Measurements from ENCODE around the gene RAPGEFL1. TPM values are rescaled to one million over a fixed set of nuclear protein-coding genes. Genes with fewer than 3 reads are reported as not detected.
A peak's percentile ranks its signal among the peaks of the same experiment; 100 is the strongest.
"Not testable (repeated sequence)": the region's sequence is repeated elsewhere in the genome, so short reads cannot be mapped to it uniquely, and the experiment has no call there.

Gene RAPGEFL1
- total RNA-seq, 5 donors from 2014 or later (not counting 1 experiment from before 2014, with no cell fraction given), result 4.6 to 10.0 (median 6.2) TPM

GRCh38 chr17:40191237-40192208 lies 14.3 kb downstream of the RAPGEFL1 start:
- peak overlapping the region; percentile 86 to 95 (median 92) for H3K4me3 Mint-ChIP-seq
- H3K4me1 Mint-ChIP-seq, result peaks cover 4 to 18% (median 9%) of the 10 kb centered on the region in 3 donors
- peaks cover 0 to 15% of the 10 kb centered on the region in 2 experiments for H3K27me3 ChIP-seq (replicated peaks in 1 of 2; ENCODE audit: control insufficient read depth in 2 of 2, extremely low read depth in 1 of 2, insufficient read depth in 2 of 2, low read length in 1 of 2)
- H3K36me3 ChIP-seq (ENCODE audit: control insufficient read depth in 2 of 2, extremely low read depth in 1 of 2, insufficient read depth in 1 of 2, low read length in 1 of 2), result no peaks in the 10 kb centered on the region
- H3K36me3 Mint-ChIP-seq, result no peaks in the 10 kb centered on the region
- peak overlapping the region in 1 of 2 donors; percentile 49 for H3K27ac Mint-ChIP-seq
- H3K27ac ChIP-seq (ENCODE audit: low read length), result no peak overlapping the region
- under 1% methylated on average over 52 of the region's 60 CpGs for WGBS (ENCODE audit: insufficient coverage)
- peak in 34 of 35 experiments; percentile 22 to 77 (median 48) for DNase-seq
- CTCF ChIA-PET, result interaction anchor here (0.5 to 2.4 kb wide), 13 partner anchors 11 to 657 kb away, joined by 3 to 19 read pairs (median 4); partner anchors contain the start of gene MED24 (in 1 of the 2)
- H3K4me1 ChIP-seq (ENCODE audit: control insufficient read depth in 1 of 2, extremely low read depth in 1 of 2, insufficient read depth in 2 of 2, low read length in 2 of 2), result peaks cover 0 to 15% of the 10 kb centered on the region in 2 experiments
- no peaks in the 10 kb centered on the region for H3K9me3 Mint-ChIP-seq
- ATAC-seq (replicated peaks in 1 of 4), result peak; percentile 85 to 91 (median 88)
- POLR2A ChIA-PET, result interaction anchor here (0.5 to 0.6 kb wide), 5 partner anchors 31 to 1129 kb away, joined by 3 to 5 read pairs (median 4); no protein-coding TSS in a partner anchor
- H3K27me3 Mint-ChIP-seq, result no peaks in the 10 kb centered on the region
- H3K9me3 ChIP-seq, result no peaks in the 10 kb centered on the region
- peak overlapping the region; percentile 51 to 64 for H3K4me3 ChIP-seq (ENCODE audit: control insufficient read depth in 1 of 2, extremely low read depth in 1 of 2, low read length in 1 of 2)

GRCh38 chr17:40192961-40193360 lies 15.7 kb downstream of the RAPGEFL1 start:
- WGBS (ENCODE audit: insufficient coverage), result no CpG with 5 or more reads among the region's 2 CpGs
- Histone ChIP-seq H3K9me3 (no peaks in the 10 kb centered on the region), H3K36me3 (ENCODE audit: control insufficient read depth in 2 of 2, extremely low read depth in 1 of 2, insufficient read depth in 1 of 2, low read length in 1 of 2) (no peaks in the 10 kb centered on the region), H3K27ac (ENCODE audit: low read length) (no peak overlapping the region), H3K4me1 (ENCODE audit: control insufficient read depth in 1 of 2, extremely low read depth in 1 of 2, insufficient read depth in 2 of 2, low read length in 2 of 2) (peaks cover 0 to 15% of the 10 kb centered on the region in 2 experiments), H3K27me3 (replicated peaks in 1 of 2; ENCODE audit: control insufficient read depth in 2 of 2, extremely low read depth in 1 of 2, insufficient read depth in 2 of 2, low read length in 1 of 2) (peaks cover 0 to 22% of the 10 kb centered on the region in 2 experiments), H3K4me3 (ENCODE audit: control insufficient read depth in 1 of 2, extremely low read depth in 1 of 2, low read length in 1 of 2) (no peak overlapping the region)
- no peaks in the 10 kb centered on the region for H3K36me3 Mint-ChIP-seq
- ChIA-PET POLR2A (no interaction called here), CTCF (interaction anchor here in 1 of 2 donors (0.6 kb wide), 1 partner anchor 176 kb away, joined by 3 read pairs; no protein-coding TSS in a partner anchor)
- H3K4me1 Mint-ChIP-seq, result peaks cover 4 to 18% (median 9%) of the 10 kb centered on the region in 3 donors
- peak overlapping the region; percentile 28 to 86 (median 34) for H3K4me3 Mint-ChIP-seq
- no peak for DNase-seq
- no peak for ATAC-seq (replicated peaks in 1 of 4)
- peaks cover 4 to 6% of the 10 kb centered on the region in 2 donors for H3K27me3 Mint-ChIP-seq
- no peaks in the 10 kb centered on the region for H3K9me3 Mint-ChIP-seq
- H3K27ac Mint-ChIP-seq, result no peak overlapping the region

DNA sequence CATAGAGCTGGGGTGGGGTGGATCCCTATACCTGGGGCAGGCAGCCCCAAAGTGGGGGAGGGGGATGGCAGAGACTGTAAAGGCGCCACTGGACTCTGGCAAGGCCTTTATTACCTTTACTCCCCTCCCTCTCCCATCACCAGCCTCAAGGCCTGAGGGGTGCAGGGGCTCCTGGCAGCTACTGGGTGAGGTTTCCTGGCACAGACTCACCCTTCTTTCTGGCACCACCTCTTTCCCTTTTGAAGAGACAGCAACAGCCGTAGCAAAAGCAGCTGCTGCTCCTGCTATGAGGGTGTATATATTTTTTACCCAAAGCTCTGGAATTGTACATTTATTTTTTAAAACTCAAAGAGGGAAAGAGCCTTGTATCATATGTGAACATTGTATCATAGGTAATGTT lies 17.6 kb downstream of the RAPGEFL1 start:
- Mint-ChIP-seq H3K36me3 (no peaks in the 10 kb centered on the region), H3K4me3 (no peak overlapping the region), H3K9me3 (no peaks in the 10 kb centered on the region), H3K27me3 (peaks cover 7 to 13% of the 10 kb centered on the region in 2 donors), H3K4me1 (peaks cover 4 to 18% (median 9%) of the 10 kb centered on the region in 3 donors), H3K27ac (no peak overlapping the region)
- Histone ChIP-seq H3K27ac (ENCODE audit: low read length) (no peak overlapping the region), H3K4me1 (ENCODE audit: control insufficient read depth in 1 of 2, extremely low read depth in 1 of 2, insufficient read depth in 2 of 2, low read length in 2 of 2) (peaks cover 0 to 18% of the 10 kb centered on the region in 2 experiments), H3K36me3 (ENCODE audit: control insufficient read depth in 2 of 2, extremely low read depth in 1 of 2, insufficient read depth in 1 of 2, low read length in 1 of 2) (no peaks in the 10 kb centered on the region), H3K9me3 (no peaks in the 10 kb centered on the region), H3K4me3 (ENCODE audit: control insufficient read depth in 1 of 2, extremely low read depth in 1 of 2, low read length in 1 of 2) (no peak overlapping the region), H3K27me3 (replicated peaks in 1 of 2; ENCODE audit: control insufficient read depth in 2 of 2, extremely low read depth in 1 of 2, insufficient read depth in 2 of 2, low read length in 1 of 2) (peaks cover 0 to 30% of the 10 kb centered on the region in 2 experiments)
- no CpG with 5 or more reads among the region's 2 CpGs for WGBS (ENCODE audit: insufficient coverage)
- ATAC-seq (replicated peaks in 1 of 4) (no peak), DNase-seq (no peak)
- ChIA-PET POLR2A (no interaction called here), CTCF (interaction anchor here in 1 of 2 donors (0.5 kb wide), 1 partner anchor 1915 kb away, joined by 4 read pairs; no protein-coding TSS in a partner anchor)

GRCh38 chr17:40197550-40197949 lies 20.3 kb downstream of the RAPGEFL1 start:
- ATAC-seq (replicated peaks in 1 of 4) (no peak), DNase-seq (no peak)
- Mint-ChIP-seq H3K36me3 (no peaks in the 10 kb centered on the region), H3K4me3 (no peak overlapping the region), H3K4me1 (peaks cover 0 to 12% (median 4%) of the 10 kb centered on the region in 3 donors), H3K27me3 (peaks cover 7 to 17% of the 10 kb centered on the region in 2 donors), H3K27ac (no peak overlapping the region), H3K9me3 (no peaks in the 10 kb centered on the region)
- Histone ChIP-seq H3K9me3 (no peaks in the 10 kb centered on the region), H3K4me1 (ENCODE audit: control insufficient read depth in 1 of 2, extremely low read depth in 1 of 2, insufficient read depth in 2 of 2, low read length in 2 of 2) (peaks cover 0 to 8% of the 10 kb centered on the region in 2 experiments), H3K27me3 (replicated peaks in 1 of 2; ENCODE audit: control insufficient read depth in 2 of 2, extremely low read depth in 1 of 2, insufficient read depth in 2 of 2, low read length in 1 of 2) (peaks cover 0 to 27% of the 10 kb centered on the region in 2 experiments), H3K36me3 (ENCODE audit: control insufficient read depth in 2 of 2, extremely low read depth in 1 of 2, insufficient read depth in 1 of 2, low read length in 1 of 2) (no peaks in the 10 kb centered on the region), H3K27ac (ENCODE audit: low read length) (no peak overlapping the region), H3K4me3 (ENCODE audit: control insufficient read depth in 1 of 2, extremely low read depth in 1 of 2, low read length in 1 of 2) (no peak overlapping the region)
- no CpG with 5 or more reads among the region's 1 CpG for WGBS (ENCODE audit: insufficient coverage)
- ChIA-PET CTCF (interaction anchor here in 1 of 2 donors (0.7 to 1.4 kb wide), 5 partner anchors 21 to 219 kb away, joined by 3 to 4 read pairs (median 3); no protein-coding TSS in a partner anchor), POLR2A (interaction anchor here in 1 of 2 donors (0.6 kb wide), 1 partner anchor 12 kb away, joined by 5 read pairs; no protein-coding TSS in a partner anchor)

DNA sequence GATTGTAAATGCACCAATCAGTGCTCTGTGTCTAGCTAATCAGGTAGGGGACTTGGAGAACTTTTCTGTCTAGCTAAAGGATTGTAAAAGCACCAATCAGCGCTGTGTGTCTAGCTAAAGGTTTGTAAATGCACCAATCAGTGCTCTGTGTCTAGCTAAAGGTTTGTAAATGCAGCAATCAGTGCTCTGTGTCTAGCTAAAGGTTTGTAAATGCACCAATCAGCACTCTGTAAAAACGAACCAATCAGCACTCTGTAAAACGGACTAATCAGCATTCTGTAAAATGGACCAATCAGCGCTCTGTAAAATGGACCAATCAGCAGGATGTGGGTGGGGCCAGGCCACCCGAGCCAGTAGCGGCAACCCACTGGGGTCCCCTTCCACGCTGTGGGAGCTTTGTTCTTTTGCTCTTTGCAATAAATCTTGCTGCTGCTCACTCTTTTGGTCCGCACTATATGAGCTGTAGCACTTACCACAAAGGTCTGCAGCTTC lies 20.7 kb downstream of the RAPGEFL1 start:
- not testable (repeated sequence) for H3K27ac ChIP-seq (ENCODE audit: low read length); H3K27ac Mint-ChIP-seq; H3K9me3 ChIP-seq; H3K36me3 ChIP-seq (ENCODE audit: control insufficient read depth in 2 of 2, extremely low read depth in 1 of 2, insufficient read depth in 1 of 2, low read length in 1 of 2); H3K36me3 Mint-ChIP-seq; H3K4me1 ChIP-seq (ENCODE audit: control insufficient read depth in 1 of 2, extremely low read depth in 1 of 2, insufficient read depth in 2 of 2, low read length in 2 of 2); H3K4me1 Mint-ChIP-seq; H3K9me3 Mint-ChIP-seq
- ATAC-seq (replicated peaks in 1 of 4), result peak in 2 of 4 experiments; percentile 31 to 60
- peak in 14 of 35 experiments; percentile 11 to 44 (median 30) for DNase-seq
- POLR2A ChIA-PET, result interaction anchor here in 1 of 2 donors (0.5 to 0.6 kb wide), 3 partner anchors 12 to 1142 kb away, joined by 3 to 5 read pairs (median 3); no protein-coding TSS in a partner anchor
- Histone ChIP-seq H3K4me3 (ENCODE audit: control insufficient read depth in 1 of 2, extremely low read depth in 1 of 2, low read length in 1 of 2) (peak overlapping the region in 1 of 2 donors; percentile 7), H3K27me3 (replicated peaks in 1 of 2; ENCODE audit: control insufficient read depth in 2 of 2, extremely low read depth in 1 of 2, insufficient read depth in 2 of 2, low read length in 1 of 2) (peaks cover 0 to 27% of the 10 kb centered on the region in 2 experiments)
- CTCF ChIA-PET, result interaction anchor here (0.8 to 1.4 kb wide), 7 partner anchors 8 to 164 kb away, joined by 3 to 4 read pairs (median 3); no protein-coding TSS in a partner anchor
- Mint-ChIP-seq H3K4me3 (peak overlapping the region; percentile 24 to 59 (median 41)), H3K27me3 (peaks cover 7 to 17% of the 10 kb centered on the region in 2 donors)
- 54% methylated on average over 8 of the region's 8 CpGs for WGBS (ENCODE audit: insufficient coverage)
